ENCODE data around the gene RPL13. TPM values are rescaled to one million over a fixed set of nuclear protein-coding genes. Genes with fewer than 3 reads are reported as not detected.
"Not testable (repeated sequence)": the region's sequence is repeated elsewhere in the genome, so short reads cannot be mapped to it uniquely, and the experiment has no call there.

Gene RPL13
- total RNA-seq, 2 experiments from 2014 or later: 3,430 to 3,468 TPM

GRCh38 chr16:89565506-89566372, 5.3 kb downstream of the RPL13 start:
- no peaks in the 10 kb centered on the region for H3K27me3 Mint-ChIP-seq
- no peaks in the 10 kb centered on the region for H3K9me3 Mint-ChIP-seq
- intact Hi-C loops (cut with micrococcal nuclease): no loop called here
- H3K36me3 Mint-ChIP-seq: peaks cover 40% of the 10 kb centered on the region
- peaks cover 44% of the 10 kb centered on the region for H3K4me1 Mint-ChIP-seq (ENCODE audit: low read depth)
- H3K4me3 Mint-ChIP-seq: peak overlapping the region; percentile 37
- peak; percentile 73 for DNase-seq
- H3K27ac Mint-ChIP-seq: peak overlapping the region; percentile 33
- ChIA-PET POLR2A (interaction anchor here (1.5 kb wide), 1 partner anchor 10 kb away, joined by 5 read pairs; the partner anchor contains the start of gene CPNE7), CTCF (interaction anchor here (0.6 to 1.4 kb wide), 5 partner anchors 8 to 111 kb away, joined by 3 to 5 read pairs (median 3); partner anchors contain the start of gene CPNE7)

GRCh38 chr16:89567656-89568594, 7.4 kb downstream of the RPL13 start:
- Mint-ChIP-seq H3K36me3 (peaks cover 21% of the 10 kb centered on the region), H3K27ac (no peak overlapping the region), H3K4me1 (ENCODE audit: low read depth) (peaks cover 33% of the 10 kb centered on the region), H3K9me3 (no peaks in the 10 kb centered on the region), H3K27me3 (peaks cover 6% of the 10 kb centered on the region), H3K4me3 (no peak overlapping the region)
- CTCF ChIA-PET: no interaction called here
- POLR2A ChIA-PET: interaction anchor here (0.6 kb wide), 1 partner anchor 33 kb away, joined by 3 read pairs; no protein-coding TSS in a partner anchor
- no peak for DNase-seq
- intact Hi-C loops (cut with micrococcal nuclease): no loop called here

GRCh38 chr16:89569506-89570341, 9.2 kb downstream of the RPL13 start:
- CTCF ChIA-PET: no interaction called here
- H3K27me3 Mint-ChIP-seq: peaks cover 11% of the 10 kb centered on the region
- H3K4me1 Mint-ChIP-seq (ENCODE audit: low read depth): peaks cover 17% of the 10 kb centered on the region
- no peak overlapping the region for H3K4me3 Mint-ChIP-seq
- H3K9me3 Mint-ChIP-seq: no peaks in the 10 kb centered on the region
- H3K27ac Mint-ChIP-seq: no peak overlapping the region
- intact Hi-C loops (cut with micrococcal nuclease): no loop called here
- H3K36me3 Mint-ChIP-seq: peaks cover 4% of the 10 kb centered on the region
- POLR2A ChIA-PET: no interaction called here
- DNase-seq: no peak

GRCh38 chr16:89570342-89570923, 10.0 kb downstream of the RPL13 start:
- Mint-ChIP-seq H3K9me3 (no peaks in the 10 kb centered on the region), H3K27ac (no peak overlapping the region), H3K4me3 (no peak overlapping the region), H3K36me3 (no peaks in the 10 kb centered on the region), H3K27me3 (peaks cover 11% of the 10 kb centered on the region), H3K4me1 (ENCODE audit: low read depth) (peaks cover 9% of the 10 kb centered on the region)
- intact Hi-C loops (cut with micrococcal nuclease): no loop called here
- POLR2A ChIA-PET: no interaction called here
- no peak for DNase-seq
- CTCF ChIA-PET: no interaction called here

- DNase-seq; intact Hi-C loops (cut with micrococcal nuclease); H3K9me3 Mint-ChIP-seq; H3K27ac Mint-ChIP-seq; H3K36me3 Mint-ChIP-seq; H3K4me1 Mint-ChIP-seq (ENCODE audit: low read depth); POLR2A ChIA-PET; H3K4me3 Mint-ChIP-seq; CTCF ChIA-PET: not testable (repeated sequence)
- H3K27me3 Mint-ChIP-seq: peaks cover 11% of the 10 kb centered on the region
Observed at GRCh38 chr16:89570983-89571598, 10.6 kb downstream of the RPL13 start.

- DNase-seq: no peak
- no peak overlapping the region for H3K27ac Mint-ChIP-seq
- H3K9me3 Mint-ChIP-seq: no peaks in the 10 kb centered on the region
- ChIA-PET CTCF (interaction anchor here (0.6 kb wide), 1 partner anchor 42 kb away, joined by 5 read pairs; the partner anchor contains the start of gene DPEP1), POLR2A (no interaction called here)
- H3K4me1 Mint-ChIP-seq (ENCODE audit: low read depth): peaks cover 3% of the 10 kb centered on the region
- H3K36me3 Mint-ChIP-seq: no peaks in the 10 kb centered on the region
- intact Hi-C loops (cut with micrococcal nuclease): no loop called here
- H3K27me3 Mint-ChIP-seq: peaks cover 11% of the 10 kb centered on the region
- no peak overlapping the region for H3K4me3 Mint-ChIP-seq
Observed at GRCh38 chr16:89571636-89572035, 11.2 kb downstream of the RPL13 start.

- Mint-ChIP-seq H3K9me3 (no peaks in the 10 kb centered on the region), H3K27ac (no peak overlapping the region), H3K27me3 (peaks cover 11% of the 10 kb centered on the region), H3K4me1 (ENCODE audit: low read depth) (peaks cover 3% of the 10 kb centered on the region), H3K4me3 (peak overlapping the region; percentile 30), H3K36me3 (no peaks in the 10 kb centered on the region)
- no peak for DNase-seq
- intact Hi-C loops (cut with micrococcal nuclease): no loop called here
- ChIA-PET POLR2A (no interaction called here), CTCF (interaction anchor here (0.6 kb wide), 1 partner anchor 42 kb away, joined by 5 read pairs; the partner anchor contains the start of gene DPEP1)
Observed at GRCh38 chr16:89572073-89572484, 11.6 kb downstream of the RPL13 start.

- H3K9me3 Mint-ChIP-seq: no peaks in the 10 kb centered on the region
- peaks cover 13% of the 10 kb centered on the region for H3K27me3 Mint-ChIP-seq
- intact Hi-C loops (cut with micrococcal nuclease): no loop called here
- peaks cover 3% of the 10 kb centered on the region for H3K4me1 Mint-ChIP-seq (ENCODE audit: low read depth)
- no peaks in the 10 kb centered on the region for H3K36me3 Mint-ChIP-seq
- H3K4me3 Mint-ChIP-seq: no peak overlapping the region
- no peak for DNase-seq
- CTCF ChIA-PET: interaction anchor here (0.6 kb wide), 1 partner anchor 41 kb away, joined by 5 read pairs; the partner anchor contains the start of gene DPEP1
- H3K27ac Mint-ChIP-seq: no peak overlapping the region
- POLR2A ChIA-PET: no interaction called here
Observed at GRCh38 chr16:89572485-89573205, 12.2 kb downstream of the RPL13 start.

GRCh38 chr16:89573826-89574680, 13.6 kb downstream of the RPL13 start:
- no peak overlapping the region for H3K27ac Mint-ChIP-seq
- intact Hi-C loops (cut with micrococcal nuclease): loop anchor here (2.0 kb wide), 1 partner anchor 67 kb away; no protein-coding TSS in a partner anchor
- DNase-seq: no peak
- H3K9me3 Mint-ChIP-seq: no peaks in the 10 kb centered on the region
- ChIA-PET POLR2A (no interaction called here), CTCF (interaction anchor here (0.6 to 0.7 kb wide), 3 partner anchors 69 to 280 kb away, joined by 3 to 5 read pairs (median 3); no protein-coding TSS in a partner anchor)
- H3K4me1 Mint-ChIP-seq (ENCODE audit: low read depth): peaks cover 3% of the 10 kb centered on the region
- peaks cover 13% of the 10 kb centered on the region for H3K27me3 Mint-ChIP-seq
- no peaks in the 10 kb centered on the region for H3K36me3 Mint-ChIP-seq
- H3K4me3 Mint-ChIP-seq: no peak overlapping the region

All from activated CD4-positive, alpha-beta memory T cell treated with anti-CD3 and anti-CD28 coated beads for 36 hours (primary cell).